Hematopoietic multipotent progenitor cell treated with erythropoietin and hydrocortisone succinate and interleukin-3 and kit ligand, for 8 days (in vitro differentiated cells): ENCODE results near the gene TSPAN9.

Source experiments
- DNase-seq: peaks from one replicate; pipeline ENCODE4 v3.0.0-alpha.2; 2015

TSPAN9 gene

GRCh38 chr12:3101309-3102024, 24.3 kb downstream of the TSPAN9 start:
- DNase-seq: no peak

GRCh38 chr12:3102771-3103410, 25.7 kb downstream of the TSPAN9 start:
- no peak for DNase-seq

DNA sequence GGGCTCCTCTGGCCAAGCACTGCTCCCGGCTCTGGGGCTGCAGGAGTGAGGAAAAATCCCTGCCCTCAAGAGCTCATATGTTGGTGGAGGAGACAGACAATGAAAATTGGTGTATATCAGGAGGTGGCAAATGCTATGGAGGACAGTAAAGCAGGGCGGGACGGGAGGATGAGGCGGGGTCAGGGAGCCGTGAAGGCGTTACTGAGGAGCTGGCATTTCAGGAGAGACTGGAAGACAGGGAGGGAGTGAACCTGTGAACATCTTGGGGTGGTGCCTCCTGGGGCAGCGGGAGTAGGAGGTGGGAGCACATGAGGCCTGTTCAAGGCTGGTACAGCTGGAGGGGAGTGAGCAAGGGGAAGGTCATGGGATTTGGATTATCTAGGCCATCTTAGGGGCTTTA, 26.6 kb downstream of the TSPAN9 start:
- no peak for DNase-seq

DNA sequence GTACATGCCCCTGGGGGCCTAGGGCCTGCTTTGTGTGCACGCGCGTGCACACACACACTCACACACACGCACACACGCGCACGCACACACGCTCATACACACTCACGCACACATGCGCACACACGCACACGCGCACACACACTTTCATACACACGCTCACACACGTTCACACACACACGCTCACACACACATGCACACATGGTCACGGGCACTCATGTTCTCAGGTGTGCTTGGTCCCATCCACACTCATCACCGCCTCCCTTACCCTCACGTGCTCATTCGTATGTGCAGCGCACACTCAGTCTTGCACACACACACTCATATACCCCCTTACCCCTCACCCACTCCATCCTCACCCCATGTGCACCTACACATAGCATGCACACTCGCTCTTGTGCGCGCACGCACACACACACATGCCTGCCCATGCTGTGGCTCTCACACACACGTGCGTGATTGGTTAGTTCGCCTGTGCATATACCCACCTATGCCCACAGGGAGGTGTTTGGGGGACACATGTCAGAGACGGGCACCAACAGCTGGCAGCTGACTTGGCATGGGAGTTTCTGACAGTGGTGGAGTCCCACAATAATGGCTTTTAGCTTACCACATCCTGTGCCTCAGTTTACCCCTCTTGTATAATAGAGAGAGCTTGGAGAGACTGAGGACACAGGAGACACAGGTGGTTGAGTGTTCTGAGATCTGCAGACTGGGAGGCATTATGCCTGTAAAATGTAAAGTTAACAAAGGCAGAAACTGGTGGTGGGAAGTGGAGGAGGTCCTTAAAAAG, 28.7 kb downstream of the TSPAN9 start:
- no peak for DNase-seq

DNA sequence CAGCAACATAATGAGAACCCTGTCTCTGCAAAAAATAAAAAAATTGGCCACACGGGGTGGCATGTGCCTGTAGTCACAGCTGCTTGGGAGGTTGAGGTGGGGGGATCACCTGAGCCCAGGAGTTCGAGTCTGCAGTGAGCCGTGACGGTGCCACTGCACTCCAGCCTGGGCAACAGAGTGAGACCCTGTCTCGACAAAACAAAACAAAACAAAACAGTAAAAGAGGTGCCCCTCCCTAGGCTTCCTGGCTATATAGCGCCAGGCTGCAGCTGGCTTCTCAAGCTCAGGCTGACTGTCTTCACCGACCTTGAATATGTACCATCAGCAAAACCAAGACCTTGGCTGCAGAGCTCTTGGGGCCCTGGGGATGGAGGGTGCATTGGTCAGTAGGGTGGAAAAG, 29.4 kb downstream of the TSPAN9 start:
- DNase-seq: no peak

- no peak for DNase-seq
Observed at GRCh38 chr12:3107071-3107583, 29.9 kb downstream of the TSPAN9 start.

DNA sequence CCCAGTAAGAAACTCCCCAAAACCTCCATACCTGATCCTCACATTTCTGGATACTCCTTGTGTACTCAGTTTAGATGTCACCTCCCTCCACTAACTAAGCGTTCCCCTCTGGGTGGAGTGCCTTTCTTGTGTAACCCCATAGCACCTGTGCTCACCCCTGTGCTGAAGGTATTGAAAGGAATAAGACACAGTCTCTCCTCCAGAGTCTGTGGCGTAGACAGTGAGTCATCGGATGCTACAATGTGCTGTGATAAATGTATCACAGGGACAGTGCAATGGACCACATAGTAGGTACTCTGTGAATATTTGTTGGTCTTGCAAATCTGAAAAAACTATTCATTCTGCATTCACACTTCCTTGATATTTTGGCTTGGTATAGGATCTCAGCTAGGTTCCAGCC, 30.8 kb downstream of the TSPAN9 start:
- no peak for DNase-seq

- no peak for DNase-seq
Observed at GRCh38 chr12:3110578-3110977, 33.4 kb downstream of the TSPAN9 start.

- no peak for DNase-seq
Observed at GRCh38 chr12:3113671-3114325, 36.6 kb downstream of the TSPAN9 start.

- no peak for DNase-seq
Observed at GRCh38 chr12:3114671-3115070, 37.5 kb downstream of the TSPAN9 start.

- DNase-seq: no peak
Observed at GRCh38 chr12:3115078-3115477, 37.9 kb downstream of the TSPAN9 start.

GRCh38 chr12:3116106-3116844, 39.1 kb downstream of the TSPAN9 start:
- DNase-seq: no peak

DNA sequence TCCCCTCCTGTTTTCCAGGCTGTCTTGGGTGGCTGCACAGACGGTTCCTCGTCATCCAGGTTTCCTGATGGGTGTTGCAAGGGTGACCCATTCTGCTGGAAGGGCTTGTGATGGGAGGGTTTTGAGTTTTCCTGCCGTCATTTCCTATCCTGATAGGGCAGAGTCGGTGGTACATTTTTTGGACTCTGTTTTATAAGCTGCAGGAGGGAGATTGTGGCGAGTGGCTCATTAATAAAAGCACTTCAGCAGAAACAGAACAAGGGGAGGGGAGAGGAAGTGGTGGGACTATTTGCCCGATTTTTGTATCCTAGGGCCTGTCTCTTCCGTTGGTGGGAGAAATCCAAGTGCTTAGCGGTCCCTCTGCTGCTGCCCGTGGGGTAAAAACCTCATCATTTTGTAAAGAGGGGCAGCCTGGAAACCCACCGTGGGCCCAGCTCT, 40.0 kb downstream of the TSPAN9 start:
- DNase-seq: no peak

DNA sequence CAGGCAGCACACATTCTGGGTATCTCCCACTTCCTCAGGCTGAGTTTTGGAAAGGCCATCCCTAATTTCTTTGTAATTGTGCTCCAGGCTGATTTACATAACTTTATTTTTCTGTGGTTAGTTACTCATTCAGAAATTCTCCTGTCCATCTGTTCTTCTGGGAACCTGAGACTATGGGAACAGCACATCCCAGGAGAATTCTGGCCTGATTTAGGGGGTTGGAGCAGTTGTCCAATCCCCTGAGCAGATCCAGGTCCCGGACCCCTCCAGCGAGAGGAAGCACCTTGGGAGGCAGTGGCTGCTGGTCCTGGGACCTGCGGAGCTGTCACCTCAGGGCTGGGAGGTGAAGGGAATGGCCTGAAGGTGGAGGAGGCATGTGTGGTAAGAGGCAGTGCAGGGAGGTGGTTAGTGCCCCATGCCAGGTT, 40.4 kb downstream of the TSPAN9 start:
- DNase-seq: no peak

GRCh38 chr12:3119192-3119755, 42.1 kb downstream of the TSPAN9 start:
- DNase-seq: no peak

GRCh38 chr12:3119756-3120601, 42.8 kb downstream of the TSPAN9 start:
- DNase-seq: no peak

- DNase-seq: no peak
Observed at GRCh38 chr12:3120701-3121100, 43.5 kb downstream of the TSPAN9 start.

DNA sequence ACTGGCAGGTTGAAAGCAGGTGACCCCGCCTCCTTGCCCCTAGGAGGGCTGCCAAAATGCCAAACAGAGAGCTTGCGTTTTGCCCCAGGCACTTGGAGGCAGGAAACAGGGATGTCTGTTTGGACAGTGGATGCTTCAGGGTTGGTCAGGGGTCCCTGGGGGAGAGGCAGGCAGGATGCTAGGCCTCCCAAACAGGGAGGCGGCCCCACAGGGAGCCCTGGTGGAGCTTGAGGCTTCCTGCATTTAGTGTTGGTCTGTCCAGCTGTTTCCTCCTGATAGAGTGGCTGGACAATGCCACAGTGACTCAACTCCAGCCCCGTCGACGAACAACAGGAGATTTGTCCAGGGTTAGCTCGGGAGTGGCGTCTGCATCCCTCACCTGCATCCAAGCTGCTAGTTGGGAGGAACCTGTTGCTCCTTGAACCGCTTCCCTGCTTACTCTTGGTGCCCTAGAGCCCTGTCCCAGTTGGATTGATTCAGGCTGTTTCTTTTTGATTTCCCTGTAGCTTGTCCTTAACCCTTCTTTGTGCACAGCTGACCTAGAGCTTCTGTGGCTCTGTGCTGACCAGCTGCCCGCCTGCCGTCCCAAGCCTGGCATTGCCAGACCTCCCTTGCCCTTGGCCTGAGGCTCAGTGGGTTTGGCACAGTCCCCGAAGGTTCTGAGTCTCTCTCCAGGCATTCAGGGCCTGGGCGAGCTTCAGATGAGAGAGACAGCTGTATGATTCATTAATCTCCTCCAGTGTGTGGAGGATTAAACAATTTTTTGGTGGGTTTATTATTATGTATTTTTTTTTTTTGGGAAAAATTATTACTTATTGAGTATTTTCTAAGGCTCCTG, 45.9 kb downstream of the TSPAN9 start:
- no peak for DNase-seq

- DNase-seq: no peak
Observed at GRCh38 chr12:3123729-3124128, 46.5 kb downstream of the TSPAN9 start.

GRCh38 chr12:3124917-3125316, 47.7 kb downstream of the TSPAN9 start:
- DNase-seq: no peak
